ENCODE measurements around the gene ZC3H10.
A peak's percentile ranks its signal among the peaks of the same experiment; 100 is the strongest.

The ZC3H10 gene, protein sequence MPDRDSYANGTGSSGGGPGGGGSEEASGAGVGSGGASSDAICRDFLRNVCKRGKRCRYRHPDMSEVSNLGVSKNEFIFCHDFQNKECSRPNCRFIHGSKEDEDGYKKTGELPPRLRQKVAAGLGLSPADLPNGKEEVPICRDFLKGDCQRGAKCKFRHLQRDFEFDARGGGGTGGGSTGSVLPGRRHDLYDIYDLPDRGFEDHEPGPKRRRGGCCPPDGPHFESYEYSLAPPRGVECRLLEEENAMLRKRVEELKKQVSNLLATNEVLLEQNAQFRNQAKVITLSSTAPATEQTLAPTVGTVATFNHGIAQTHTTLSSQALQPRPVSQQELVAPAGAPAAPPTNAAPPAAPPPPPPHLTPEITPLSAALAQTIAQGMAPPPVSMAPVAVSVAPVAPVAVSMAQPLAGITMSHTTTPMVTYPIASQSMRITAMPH

GRCh38 chr12:56117778-56118687, at the start of gene ZC3H10:
Gene ZC3H10, plus strand, starts transcription at chr12:56118266. Its CDS starts 2,297 bp downstream, at chr12:56120563.
- H3K27ac ChIP-seq: peak within 1 kb of the TSS; percentile 98
- peak; percentile 53 for TF ChIP-seq CTCF (conservative IDR thresholded peaks at IDR 0.05)

- TF ChIP-seq CTCF (conservative IDR thresholded peaks at IDR 0.05): no peak
- peak overlapping the region; percentile 23; the same call in 1 of the 2 replicates for H3K27ac ChIP-seq
Measured at GRCh38 chr12:56071648-56072047, 46.4 kb upstream of the ZC3H10 start.

DNA sequence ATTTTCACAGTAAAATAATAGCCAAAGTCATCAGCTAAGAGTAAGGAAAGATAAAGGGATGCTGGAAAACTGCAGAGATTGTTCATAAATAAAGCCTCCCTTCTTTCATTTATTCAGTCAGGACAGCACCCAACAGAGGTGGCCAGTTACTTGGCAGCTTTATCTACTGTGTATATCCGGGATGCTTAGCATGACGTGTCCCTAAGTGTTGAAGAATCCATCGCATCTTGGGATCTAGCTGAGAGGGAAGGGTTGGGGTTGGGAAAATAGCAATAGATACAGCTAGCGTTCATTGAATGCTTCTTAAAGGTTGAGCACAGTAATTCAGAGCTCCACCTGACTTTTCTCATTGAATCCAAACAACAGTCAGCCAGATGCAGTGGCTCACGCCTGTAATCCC, 43.7 kb upstream of the ZC3H10 start:
- no peak for TF ChIP-seq CTCF (conservative IDR thresholded peaks at IDR 0.05)

DNA sequence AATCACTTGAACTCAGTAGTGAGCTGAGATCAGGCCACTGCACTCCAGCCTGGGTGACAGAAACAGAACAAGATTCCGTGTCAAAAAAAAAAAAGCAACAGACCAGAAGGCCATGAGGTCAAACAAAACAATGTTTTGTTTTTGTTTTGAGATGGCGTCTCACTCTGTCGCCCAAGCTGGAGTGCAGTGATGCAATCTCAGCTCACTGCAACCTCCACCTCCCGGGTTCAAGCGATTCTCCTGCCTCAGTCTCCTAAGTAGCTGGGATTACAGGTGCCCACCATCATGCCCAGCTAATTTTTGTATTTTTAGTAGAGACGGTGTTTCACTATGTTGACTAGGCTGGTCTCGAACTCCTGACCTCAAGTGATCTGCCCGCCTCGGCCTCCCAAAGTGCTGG, 40.1 kb upstream of the ZC3H10 start:
- H3K27ac ChIP-seq: peak overlapping the region; percentile 95

More for the DNA sequence above, 43.7 kb upstream of the ZC3H10 start:
- no peak overlapping the region for H3K27ac ChIP-seq

- no peak for TF ChIP-seq CTCF (conservative IDR thresholded peaks at IDR 0.05)
- H3K27ac ChIP-seq: peak overlapping the region; percentile 95
Measured at GRCh38 chr12:56078427-56078826, 39.6 kb upstream of the ZC3H10 start.

DNA sequence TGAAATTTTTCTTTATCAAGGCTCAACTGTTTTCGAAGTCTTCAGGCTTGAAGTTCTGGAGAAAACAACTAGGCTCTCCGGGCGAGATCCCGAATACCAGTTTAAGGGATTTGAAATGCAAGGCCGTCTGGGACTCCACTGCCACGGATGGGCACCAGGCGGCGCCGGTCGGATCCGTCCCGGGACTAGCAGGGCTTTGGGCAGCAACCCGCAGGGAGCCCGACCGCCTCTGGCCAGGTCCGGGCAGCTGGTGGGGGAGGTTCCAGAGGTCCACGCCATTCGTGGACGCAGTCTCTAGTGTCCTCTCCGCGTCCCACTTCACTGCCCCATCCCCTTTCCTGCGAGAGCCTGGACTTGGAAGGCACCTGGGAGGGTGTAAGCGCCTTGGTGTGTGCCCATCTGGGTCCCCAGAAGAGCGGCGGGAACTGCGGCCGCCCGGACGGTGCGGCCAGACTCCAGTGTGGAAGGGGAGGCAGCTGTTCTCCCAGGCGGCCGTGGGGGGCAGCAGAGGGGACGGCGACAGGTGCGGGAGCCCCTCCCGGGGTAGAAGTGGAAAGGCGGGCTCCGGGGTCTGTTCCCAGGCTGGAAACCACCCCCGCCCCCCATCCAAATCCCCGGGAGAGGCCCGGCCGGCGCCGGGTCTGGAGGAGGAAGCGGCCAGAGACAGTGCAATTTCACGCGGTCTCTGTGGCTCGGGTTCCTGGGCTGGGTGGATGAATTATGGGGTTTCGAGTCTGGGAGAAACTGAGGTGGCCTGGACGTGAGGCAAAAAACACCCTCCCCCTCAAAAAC, 38.9 kb upstream of the ZC3H10 start:
- TF ChIP-seq CTCF (conservative IDR thresholded peaks at IDR 0.05): peak; percentile 97

DNA sequence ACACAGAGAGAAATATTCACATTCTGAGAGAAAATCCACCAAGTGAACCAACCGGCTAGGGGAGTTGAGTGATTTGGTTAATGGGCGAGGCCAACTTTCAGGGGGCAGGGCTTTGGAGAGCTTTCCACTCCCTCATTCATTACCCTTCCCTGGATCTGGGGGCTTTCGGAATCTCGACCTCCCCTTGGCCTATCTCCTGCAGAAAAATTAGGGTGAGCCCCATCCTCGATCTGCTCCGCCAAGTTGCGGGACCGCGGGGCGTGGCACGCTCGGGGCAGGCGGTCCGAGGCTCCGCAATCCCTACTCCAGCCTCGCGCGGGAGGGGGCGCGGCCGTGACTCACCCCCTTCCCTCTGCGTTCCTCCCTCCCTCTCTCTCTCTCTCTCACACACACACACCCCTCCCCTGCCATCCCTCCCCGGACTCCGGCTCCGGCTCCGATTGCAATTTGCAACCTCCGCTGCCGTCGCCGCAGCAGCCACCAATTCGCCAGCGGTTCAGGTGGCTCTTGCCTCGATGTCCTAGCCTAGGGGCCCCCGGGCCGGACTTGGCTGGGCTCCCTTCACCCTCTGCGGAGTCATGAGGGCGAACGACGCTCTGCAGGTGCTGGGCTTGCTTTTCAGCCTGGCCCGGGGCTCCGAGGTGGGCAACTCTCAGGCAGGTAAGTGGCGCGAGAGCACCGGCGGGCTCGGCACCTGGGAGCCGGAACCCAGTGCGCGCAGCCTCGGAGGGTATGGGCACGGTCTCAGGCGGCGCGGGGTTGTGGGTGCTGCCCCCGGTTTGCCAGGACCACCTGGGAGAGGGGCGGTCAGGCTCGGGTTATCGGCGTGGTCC, 38.1 kb upstream of the ZC3H10 start, which contains the start of gene ERBB3:
ERBB3 (plus strand) TSS at position 443 of the 833 bp plus-strand sequence; CDS start at position 579, 136 bp downstream.
- H3K27ac ChIP-seq: peak within 1 kb of the TSS; percentile 95
- no peak for TF ChIP-seq CTCF (conservative IDR thresholded peaks at IDR 0.05)

More for the DNA sequence above, 38.9 kb upstream of the ZC3H10 start:
- H3K27ac ChIP-seq: peak overlapping the region; percentile 95

All from VCaP (cell line).